Body of pancreas (tissue), 4 donors: Measurements from ENCODE around the gene PSMG3. TPM values are rescaled to one million over a fixed set of nuclear protein-coding genes. Genes with fewer than 3 reads are reported as not detected.

Experiments used
- ATAC-seq: fragments of 150-250 bp; one replicate; pipeline ENCODE4 v1.9.1; 2016
- DNase-seq, 4 donors: peaks; one replicate each; pipeline ENCODE4 v3.0.0-alpha.2; 2019
- H3K27ac ChIP-seq, 4 donors: fragments of 200-600 bp; sonication (generic); 1 replicate in 3 of 4; 2 replicates in 1 of 4; pipeline versions ENCODE4 v1.5.1 to v1.6.1; 2016 to 2019; ENCODE audit warnings: mild to moderate bottlenecking in 1 of 4, mixed read lengths in 1 of 4, moderate library complexity in 1 of 4
- H3K27me3 ChIP-seq, 2 donors: fragments of 200-600 bp; sonication (generic); one replicate each; pipeline ENCODE4 v1.6.0; 2016; ENCODE audit warnings: mild to moderate bottlenecking in 1 of 2
- H3K36me3 ChIP-seq, 2 donors: fragments of 200-600 bp; sonication (generic); replicated peaks in 1 of 2; 2 replicates each; pipeline ENCODE4 v1.5.1; 2016; ENCODE audit warnings: low read depth in 2 of 2; ENCODE audit not compliant: insufficient read depth in 1 of 2
- H3K4me1 ChIP-seq: fragments of 200-600 bp; sonication (generic); one replicate; pipeline ENCODE4 v1.6.0; 2016
- H3K4me3 ChIP-seq, 2 donors: fragments of 200-600 bp; sonication (generic); 1 replicate in 1 of 2; 2 replicates in 1 of 2; pipeline ENCODE4 v1.5.1; 2016 to 2019
- H3K9me3 ChIP-seq, 3 donors: fragments of 200-600 bp; sonication (generic); 1 replicate in 2 of 3; 2 replicates in 1 of 3; pipeline ENCODE4 v1.5.1; 2016
- CTCF ChIP-seq, 7 experiments: fragments of 450-650 bp in 4 of 7; fragments of 200-600 bp in 3 of 7; sonication (generic) in 3 of 7; IDR thresholded peaks; one replicate each; pipeline ENCODE4 v1.5.1; 2016 to 2019; ENCODE audit warnings: antibody characterized with exemption in 7 of 7
- POLR2A ChIP-seq, 3 donors: fragments of 450-650 bp; IDR thresholded peaks; one replicate each; pipeline ENCODE4 v1.6.1; 2016; ENCODE audit warnings: antibody characterized with exemption in 3 of 3, mild to moderate bottlenecking in 2 of 3
- WGBS, 2 donors: methylation state at CpG; one replicate each; pipeline ENCODE4 v1.1.5; 2017; 5-methylcytosine and 5-hydroxymethylcytosine counted together
- intact Hi-C: fragments of 100-400 bp; cut with DNase I; formaldehyde crosslinking; loops from one replicate; pipeline ENCODE4 v1.15.1; 2023
- total RNA-seq, 2 donors: library from RNA; depleted of rRNA; stranded (reverse); fragments of >200 nt; gene quantifications; one replicate each; pipeline ENCODE4 v1.1.0, GENCODE V29; 2016

The PSMG3 gene
- total RNA-seq, 2 donors from 2014 or later: 34.0 to 39.6 TPM

- Histone ChIP-seq H3K9me3 (no peaks in the 10 kb centered on the region), H3K4me1 (peaks cover 79% of the 10 kb centered on the region), H3K27me3 (no peaks in the 10 kb centered on the region), H3K27ac (peak overlapping the region; percentile 97 to 100 (median 98)), H3K4me3 (no peak overlapping the region), H3K36me3 (peaks cover 13 to 16% of the 10 kb centered on the region in 2 donors)
- DNase-seq (no peak), ATAC-seq (no peak)
- intact Hi-C loops: no loop called here
- TF ChIP-seq CTCF (IDR thresholded peaks at IDR 0.05) (no peak), POLR2A (IDR thresholded peaks at IDR 0.05) (no peak)
- 77 to 90% methylated on average over 11 to 42 of the region's 42 CpGs for WGBS, 2 donors
Observed at GRCh38 chr7:1535701-1536454, 34.0 kb downstream of the PSMG3 start.

- 58 to 80% methylated on average over 6 of the region's 6 CpGs for WGBS, 2 donors
- ATAC-seq (no peak), DNase-seq (no peak)
- Histone ChIP-seq H3K36me3 (peaks cover 6 to 8% of the 10 kb centered on the region in 2 donors), H3K4me1 (peaks cover 81% of the 10 kb centered on the region), H3K9me3 (no peaks in the 10 kb centered on the region), H3K27me3 (no peaks in the 10 kb centered on the region), H3K4me3 (no peak overlapping the region), H3K27ac (peak overlapping the region; percentile 97 to 100 (median 98))
- TF ChIP-seq POLR2A (IDR thresholded peaks at IDR 0.05): no peak
- TF ChIP-seq CTCF (IDR thresholded peaks at IDR 0.05): no peak
- intact Hi-C loops: no loop called here
Observed at GRCh38 chr7:1535100-1535458, 34.8 kb downstream of the PSMG3 start.

GRCh38 chr7:1534330-1535099 lies 35.3 kb downstream of the PSMG3 start:
- no peak overlapping the region for H3K4me3 ChIP-seq
- intact Hi-C loops: no loop called here
- H3K27ac ChIP-seq: peak overlapping the region; percentile 97 to 100 (median 98)
- no peaks in the 10 kb centered on the region for H3K27me3 ChIP-seq
- DNase-seq: peak in 2 of 4 donors; percentile 24
- TF ChIP-seq POLR2A (IDR thresholded peaks at IDR 0.05) (no peak), CTCF (IDR thresholded peaks at IDR 0.05) (no peak)
- 76 to 85% methylated on average over 21 to 29 of the region's 30 CpGs for WGBS, 2 donors
- no peak for ATAC-seq
- H3K9me3 ChIP-seq: no peaks in the 10 kb centered on the region
- peaks cover under 1 to 2% of the 10 kb centered on the region in 2 donors for H3K36me3 ChIP-seq
- peaks cover 81% of the 10 kb centered on the region for H3K4me1 ChIP-seq

- H3K4me1 ChIP-seq: peaks cover 73% of the 10 kb centered on the region
- TF ChIP-seq CTCF (IDR thresholded peaks at IDR 0.05) (no peak), POLR2A (IDR thresholded peaks at IDR 0.05) (peak in 2 of 3 donors; percentile 9 to 14)
- H3K36me3 ChIP-seq: no peaks in the 10 kb centered on the region
- no peaks in the 10 kb centered on the region for H3K27me3 ChIP-seq
- no peak for ATAC-seq
- intact Hi-C loops: no loop called here
- H3K27ac ChIP-seq: peak overlapping the region; percentile 97 to 100 (median 98)
- H3K9me3 ChIP-seq: no peaks in the 10 kb centered on the region
- peak; percentile 57 to 83 (median 67) for DNase-seq
- no peak overlapping the region for H3K4me3 ChIP-seq
- 57 to 70% methylated on average over 16 to 24 of the region's 24 CpGs for WGBS, 2 donors
Observed at GRCh38 chr7:1533547-1534329, 36.1 kb downstream of the PSMG3 start.
